GM21786 (cell line): ENCODE measurements around the gene CLASP1.
"Not testable (repeated sequence)": the region's sequence is repeated elsewhere in the genome, so short reads cannot be mapped to it uniquely, and the experiment has no call there.

Source experiments
- ATAC-seq: cut with Tn5 transposase; IDR thresholded peaks from one replicate; pipeline ENCODE4 v1.9.1; 2021; ENCODE audit not compliant: unreplicated experiment

CLASP1 gene

DNA sequence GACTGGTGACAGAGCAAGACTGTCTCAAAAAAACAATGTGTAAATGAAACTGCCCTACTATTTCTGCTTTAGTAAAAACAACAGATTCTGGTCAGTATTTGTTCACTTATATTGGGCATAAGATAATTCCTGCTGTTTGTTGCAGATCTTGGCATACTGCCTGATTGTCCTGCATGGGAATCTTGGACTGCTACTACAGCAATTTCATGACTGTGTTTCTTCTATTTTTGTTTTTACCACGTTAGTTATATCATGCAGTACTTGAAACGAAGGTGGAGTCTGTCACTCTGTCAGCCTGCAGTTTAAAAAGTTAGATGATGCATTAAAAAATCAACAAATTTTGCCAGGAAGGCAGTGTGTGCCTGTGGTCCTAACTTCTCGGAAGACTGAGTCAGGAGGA is 14.2 kb upstream of the CLASP1 start:
- ATAC-seq, result no peak

DNA sequence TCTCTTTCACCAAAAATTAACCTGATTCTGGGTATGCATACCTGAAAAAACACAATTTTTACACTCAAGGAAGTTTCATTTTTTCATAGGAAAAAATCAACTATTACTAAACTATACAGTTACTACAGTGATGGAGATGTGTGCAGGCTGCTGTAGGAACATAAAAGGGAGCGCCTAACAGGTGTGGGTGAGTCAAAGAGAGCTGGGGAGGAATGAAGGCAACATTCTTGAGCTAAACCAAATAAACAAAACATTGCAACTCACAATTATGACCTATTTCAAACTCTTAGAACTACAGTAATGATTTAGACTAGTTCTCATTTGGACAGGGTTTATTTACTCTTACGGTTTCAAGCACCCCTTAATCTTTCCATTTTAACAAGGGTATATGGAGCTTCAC is 13.4 kb upstream of the CLASP1 start:
- ATAC-seq, result no peak

GRCh38 chr2:121659933-121660332 is 10.7 kb upstream of the CLASP1 start:
- no peak for ATAC-seq

- not testable (repeated sequence) for ATAC-seq
Measured at GRCh38 chr2:121658393-121658792, 9.1 kb upstream of the CLASP1 start.

GRCh38 chr2:121653035-121653434 is 3.8 kb upstream of the CLASP1 start:
- no peak for ATAC-seq

DNA sequence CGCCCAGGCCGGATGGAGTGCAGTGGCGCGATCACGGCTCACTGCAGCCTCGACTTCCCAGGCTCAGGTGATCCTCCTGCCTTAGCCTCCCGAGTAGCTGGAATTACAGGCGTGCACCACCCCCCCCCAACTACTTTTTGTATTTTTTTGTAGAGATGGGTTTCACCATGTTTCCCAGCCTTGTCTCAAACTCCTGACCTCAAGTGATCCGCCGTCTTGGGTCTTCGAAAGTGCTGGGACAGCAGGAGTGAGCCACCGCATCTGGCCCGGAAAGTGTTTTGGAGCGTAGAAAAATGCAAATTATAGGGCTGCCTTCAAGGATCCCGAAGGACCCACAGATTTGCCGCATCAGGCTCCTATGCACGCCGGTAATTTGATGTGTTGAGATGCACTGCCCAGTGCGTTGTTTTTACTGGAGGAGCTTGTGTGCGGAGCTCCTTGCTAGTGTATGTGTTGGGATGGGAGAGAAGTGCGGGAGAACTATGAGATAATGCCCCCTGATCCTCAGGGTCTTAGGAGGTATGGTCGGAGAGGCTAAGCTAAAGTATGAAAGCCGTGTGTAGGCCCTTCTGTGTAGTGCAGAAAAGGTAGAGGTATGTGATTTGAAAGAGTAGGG is 1.2 kb upstream of the CLASP1 start:
- ATAC-seq, result no peak

DNA sequence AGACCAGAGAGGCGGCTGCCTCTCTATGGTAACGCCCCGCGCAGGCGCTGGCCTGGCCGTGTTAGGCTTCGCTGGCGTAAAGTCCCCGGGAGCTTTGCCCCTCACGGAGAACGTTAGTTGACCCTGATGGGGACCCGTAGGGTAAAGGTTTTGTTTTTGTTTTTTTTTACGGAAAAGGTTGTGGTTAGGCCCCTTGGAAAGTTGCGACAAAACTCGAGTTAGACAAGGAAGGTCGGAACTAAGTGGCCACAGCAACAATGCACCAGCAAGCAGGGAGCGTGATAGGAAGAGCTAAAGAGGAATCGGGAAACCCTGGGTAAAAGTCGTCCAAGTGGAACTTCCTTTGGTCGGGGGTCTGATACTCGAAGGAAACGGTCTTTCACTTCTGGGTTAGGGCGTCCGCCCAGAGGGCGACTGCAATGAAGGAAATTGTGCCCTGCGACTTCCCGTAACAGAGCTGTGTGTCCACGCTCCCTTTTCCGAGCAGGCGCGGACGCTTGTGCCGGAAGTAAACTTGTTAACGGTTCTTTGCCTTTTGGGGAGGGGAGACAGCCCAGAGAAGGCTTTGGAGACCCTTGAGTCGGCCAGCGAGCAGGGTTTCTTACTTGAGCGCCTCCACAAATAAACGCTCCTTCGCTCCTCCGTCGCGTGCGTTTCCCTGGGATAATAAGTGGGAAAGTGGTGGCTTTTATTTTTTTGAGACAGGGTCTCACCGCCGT is 493 bp upstream of the CLASP1 start:
- peak; percentile 89 for ATAC-seq

- peak; percentile 16 for ATAC-seq
Measured at GRCh38 chr2:121648206-121649148, 785 bp downstream of the CLASP1 start.

DNA sequence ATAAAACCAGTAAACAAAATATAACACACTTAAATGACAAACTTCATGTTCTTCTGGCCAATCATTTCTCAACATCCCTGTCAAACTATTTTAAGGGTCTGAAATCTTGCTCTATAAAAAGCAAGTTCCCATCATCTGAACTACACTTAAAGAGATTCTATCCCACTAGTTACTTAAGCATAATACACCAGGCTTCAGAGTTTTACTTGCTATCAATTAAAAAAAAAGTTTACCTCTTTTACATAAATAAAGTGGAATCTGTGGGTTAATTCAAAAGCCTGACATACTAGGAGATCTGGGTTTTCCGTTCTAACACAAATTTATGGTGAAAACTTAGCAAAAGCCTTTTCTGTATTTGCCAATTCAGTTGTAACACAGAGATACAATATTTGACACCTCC is 1.9 kb downstream of the CLASP1 start:
- ATAC-seq, result no peak

DNA sequence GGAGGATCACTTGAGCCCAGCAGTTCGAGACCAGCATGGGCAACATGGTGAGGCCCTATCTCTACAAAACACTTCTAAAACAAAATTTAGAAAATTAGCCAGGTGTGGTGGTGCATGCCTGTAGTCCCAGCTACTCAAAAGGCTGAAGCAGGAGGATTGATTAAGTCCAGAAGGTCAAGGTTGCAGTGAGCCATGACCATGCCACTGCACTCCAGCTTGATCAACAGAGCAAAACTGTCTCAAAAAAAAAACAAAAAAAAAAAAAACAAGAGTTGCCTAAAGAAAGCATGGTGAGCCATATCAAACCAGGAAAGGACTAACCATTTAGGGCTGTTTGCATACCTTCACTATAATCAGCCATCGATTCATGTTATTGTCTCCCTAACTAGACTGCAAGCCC is 4.5 kb downstream of the CLASP1 start:
- no peak for ATAC-seq

DNA sequence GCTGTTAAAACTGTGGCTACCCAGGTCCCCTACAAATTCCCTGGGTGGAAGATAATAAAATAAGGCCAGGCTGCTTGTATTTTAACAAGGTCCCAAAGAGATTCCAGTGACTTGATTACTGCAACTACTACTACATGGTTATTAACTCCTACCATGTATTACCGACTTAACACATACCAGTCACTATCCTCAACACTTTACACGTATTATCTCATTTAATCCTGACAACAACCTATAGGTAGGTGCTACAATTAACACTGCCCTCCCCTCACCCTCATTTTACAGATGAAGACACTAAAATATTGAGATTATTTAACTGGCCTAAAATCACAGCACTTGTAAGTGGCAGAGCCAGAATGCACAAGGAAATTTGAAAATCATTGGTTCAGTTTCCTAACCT is 5.4 kb downstream of the CLASP1 start:
- ATAC-seq, result no peak

GRCh38 chr2:121640380-121641316 is 8.6 kb downstream of the CLASP1 start:
- ATAC-seq, result no peak

DNA sequence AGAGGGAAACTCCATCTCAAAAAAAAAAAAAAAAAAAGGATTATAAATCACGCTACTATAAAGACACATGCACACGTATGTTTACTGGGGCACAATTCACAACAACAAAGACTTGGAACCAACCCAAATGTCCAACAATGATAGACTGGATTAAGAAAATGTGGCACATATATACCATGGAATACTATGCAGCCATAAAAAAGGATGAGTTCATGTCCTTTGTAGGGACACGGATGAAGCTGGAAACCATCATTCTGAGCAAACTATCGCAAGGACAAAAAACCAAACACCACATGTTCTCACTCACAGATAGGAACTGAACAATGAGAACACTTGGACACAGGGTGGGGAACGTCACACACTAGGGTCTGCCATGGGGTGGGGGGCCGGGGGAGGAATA is 9.4 kb downstream of the CLASP1 start:
- not testable (repeated sequence) for ATAC-seq

GRCh38 chr2:121638333-121638732 is 10.9 kb downstream of the CLASP1 start:
- no peak for ATAC-seq

DNA sequence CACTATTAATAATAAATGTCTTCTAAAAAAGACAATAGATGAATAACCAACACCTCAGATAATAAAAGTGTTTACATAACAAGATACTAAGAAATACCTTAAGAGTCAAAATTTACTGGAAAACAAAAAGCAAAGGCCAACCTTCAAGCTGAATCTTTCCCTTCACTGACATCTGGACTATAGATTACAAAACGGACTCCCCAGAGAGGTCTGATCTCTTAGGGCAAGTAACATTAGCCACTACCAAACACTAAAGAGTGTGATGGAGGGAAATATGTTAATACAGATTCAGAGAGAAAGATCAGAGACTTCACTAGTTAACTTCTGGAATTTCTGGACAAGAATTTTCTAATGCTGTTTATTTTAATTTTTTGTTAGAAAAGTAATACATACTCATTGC is 13.9 kb downstream of the CLASP1 start:
- ATAC-seq, result no peak

- ATAC-seq, result no peak
Measured at GRCh38 chr2:121634354-121635307, 14.6 kb downstream of the CLASP1 start.

- ATAC-seq, result no peak
Measured at GRCh38 chr2:121633463-121633862, 15.8 kb downstream of the CLASP1 start.

DNA sequence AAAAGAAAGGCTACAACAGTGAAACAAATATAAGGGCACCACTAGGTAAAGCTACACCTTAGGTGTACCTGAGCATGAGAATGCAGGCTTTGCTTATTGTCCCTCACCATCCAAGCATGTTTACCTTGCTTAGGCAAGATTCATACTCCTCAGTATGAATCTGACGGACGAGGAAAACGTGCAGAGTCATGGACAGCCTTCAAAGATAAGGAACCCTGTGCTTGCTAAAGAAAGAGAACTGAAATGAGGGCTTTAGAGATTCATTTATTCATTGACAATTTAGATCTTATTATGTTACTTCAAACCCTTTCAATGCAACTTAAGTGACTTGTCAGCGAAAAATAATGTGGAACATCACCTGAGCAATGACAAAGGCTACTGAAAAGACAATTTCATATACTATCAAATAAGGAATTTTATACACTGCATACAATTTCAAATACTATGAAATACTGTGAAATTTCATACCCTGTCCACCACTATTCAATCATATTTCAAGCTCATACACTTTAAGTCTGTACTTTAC is 21.7 kb downstream of the CLASP1 start:
- no peak for ATAC-seq

DNA sequence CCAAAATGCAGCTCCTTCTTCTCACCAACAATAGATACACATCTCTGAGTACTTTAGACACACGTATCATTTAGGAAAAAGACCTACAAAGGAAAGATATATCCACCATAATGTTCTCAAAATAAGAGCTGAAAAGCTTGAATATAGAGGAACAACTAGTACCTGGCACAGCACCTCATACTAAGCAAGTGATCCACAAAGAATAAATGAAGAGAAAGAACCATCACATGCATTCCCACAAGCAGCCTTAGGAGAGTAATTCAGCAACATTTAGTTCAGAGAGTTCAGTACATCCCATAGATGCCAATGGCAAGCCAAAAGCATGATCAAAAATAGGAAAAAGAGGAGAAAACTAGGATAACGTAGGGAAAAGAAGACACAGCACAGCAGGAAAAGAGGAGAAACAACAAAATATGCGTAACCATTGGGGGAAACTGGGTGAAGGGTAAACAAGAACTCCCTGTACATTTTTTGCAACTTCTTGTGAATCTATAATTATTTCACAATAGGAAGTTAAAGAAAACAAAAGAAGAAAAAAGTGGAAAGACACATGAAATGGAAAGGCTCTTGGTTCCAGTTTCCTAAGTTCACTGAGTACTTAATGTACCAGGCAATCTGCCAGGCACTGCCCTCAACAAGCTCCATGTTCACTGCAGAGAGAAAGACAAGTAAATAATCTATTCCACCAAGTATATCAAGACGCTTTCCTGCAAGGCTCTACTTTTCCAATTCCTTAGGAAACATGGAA is 22.3 kb downstream of the CLASP1 start:
- no peak for ATAC-seq
